NCI-H1417 treated with DMSO at 0.1 percent for 48 hours (cell line): ENCODE measurements around the gene ADARB2.
"Not testable (repeated sequence)": the region's sequence is repeated elsewhere in the genome, so short reads cannot be mapped to it uniquely, and the experiment has no call there.

Experiments used
- DNase-seq: peaks from one replicate; lab custom pipeline; 2025; lab: John Stamatoyannopoulos, UW

Gene ADARB2

DNA sequence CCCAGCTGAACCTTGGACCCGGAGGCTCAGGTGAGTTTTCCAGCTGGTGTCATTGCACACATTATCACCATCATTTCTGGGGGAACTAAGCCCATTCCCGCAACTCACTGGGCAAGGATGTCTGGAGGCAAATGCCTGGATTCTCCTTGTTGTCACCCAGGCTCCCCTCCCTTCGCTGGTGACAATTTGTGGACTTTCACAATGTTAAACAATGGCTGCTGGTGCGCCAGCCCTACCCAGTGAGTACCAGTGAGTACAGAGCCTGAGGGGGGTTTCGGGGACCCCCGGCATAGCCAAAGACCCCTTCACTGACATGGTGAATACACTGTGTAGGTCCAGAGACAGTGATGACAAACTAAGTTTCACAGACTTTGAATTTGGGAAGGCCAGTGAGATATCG lies 189.2 kb downstream of the ADARB2 start:
- no peak for DNase-seq

GRCh38 chr10:1546431-1547110 lies 190.8 kb downstream of the ADARB2 start:
- no peak for DNase-seq

- DNase-seq, result no peak
Measured at GRCh38 chr10:1545524-1545923, 191.8 kb downstream of the ADARB2 start.

DNA sequence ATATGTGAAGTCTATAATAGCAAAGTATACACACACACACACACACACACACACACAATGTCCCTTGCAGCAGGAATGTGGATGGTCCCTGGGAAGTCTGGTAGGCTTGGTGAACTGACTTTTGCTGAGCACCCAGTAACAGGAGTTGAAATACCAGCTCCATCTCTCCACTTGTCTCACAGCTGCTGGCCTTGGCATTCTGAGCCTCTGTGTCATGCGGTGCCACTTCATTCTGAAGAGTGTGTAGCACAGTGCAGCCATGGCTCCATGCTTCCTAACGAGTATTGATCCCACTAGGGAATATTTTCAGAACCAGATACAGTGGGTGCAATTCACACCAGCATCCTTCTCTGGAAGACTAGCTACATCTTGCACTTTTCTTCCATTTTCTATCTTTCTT lies 192.4 kb downstream of the ADARB2 start:
- no peak for DNase-seq

GRCh38 chr10:1544209-1544673 lies 193.1 kb downstream of the ADARB2 start:
- no peak for DNase-seq

GRCh38 chr10:1543596-1543995 lies 193.7 kb downstream of the ADARB2 start:
- no peak for DNase-seq

DNA sequence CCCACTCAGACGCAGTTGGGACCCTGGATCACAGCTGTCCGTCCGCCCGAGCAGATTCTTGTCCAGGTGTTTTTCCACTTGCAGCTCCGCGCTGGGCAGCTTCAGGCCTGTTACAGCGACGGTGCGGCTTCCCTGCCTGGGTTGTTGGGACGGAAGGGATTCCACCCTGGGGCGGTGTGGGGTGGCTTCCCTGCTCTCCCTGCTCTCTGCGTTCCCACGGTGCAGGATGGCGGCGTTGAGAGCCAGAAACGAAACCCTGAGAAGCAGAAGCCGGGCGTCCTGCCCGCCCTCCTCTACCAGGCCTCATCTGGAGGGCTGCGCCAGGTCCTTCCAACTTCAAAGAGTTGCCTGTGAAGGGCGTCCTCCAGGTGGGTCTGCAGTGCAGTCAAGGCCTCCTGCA lies 194.4 kb downstream of the ADARB2 start:
- no peak for DNase-seq

GRCh38 chr10:1540144-1540543 lies 197.2 kb downstream of the ADARB2 start:
- DNase-seq, result no peak

DNA sequence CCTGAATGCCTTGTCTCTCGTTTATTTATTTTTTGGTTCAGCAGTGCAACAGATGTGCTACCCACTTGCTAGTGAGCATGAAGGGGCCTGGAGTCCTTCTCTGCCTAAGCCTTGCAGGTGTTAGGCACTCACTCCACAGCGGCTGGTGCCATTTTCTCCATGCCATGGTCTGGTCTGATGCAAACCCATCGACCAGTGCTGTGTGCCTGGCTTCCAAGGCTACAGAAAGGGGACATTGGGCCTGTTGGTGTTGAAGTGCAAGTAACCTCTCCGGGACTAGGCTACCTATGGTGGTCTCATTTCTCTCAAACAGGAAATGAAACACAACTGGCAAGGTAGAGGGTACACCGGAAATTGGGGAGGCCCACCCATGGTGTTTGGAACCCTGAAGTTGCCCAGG lies 198.1 kb downstream of the ADARB2 start:
- no peak for DNase-seq

GRCh38 chr10:1538531-1539061 lies 198.7 kb downstream of the ADARB2 start:
- DNase-seq, result no peak

DNA sequence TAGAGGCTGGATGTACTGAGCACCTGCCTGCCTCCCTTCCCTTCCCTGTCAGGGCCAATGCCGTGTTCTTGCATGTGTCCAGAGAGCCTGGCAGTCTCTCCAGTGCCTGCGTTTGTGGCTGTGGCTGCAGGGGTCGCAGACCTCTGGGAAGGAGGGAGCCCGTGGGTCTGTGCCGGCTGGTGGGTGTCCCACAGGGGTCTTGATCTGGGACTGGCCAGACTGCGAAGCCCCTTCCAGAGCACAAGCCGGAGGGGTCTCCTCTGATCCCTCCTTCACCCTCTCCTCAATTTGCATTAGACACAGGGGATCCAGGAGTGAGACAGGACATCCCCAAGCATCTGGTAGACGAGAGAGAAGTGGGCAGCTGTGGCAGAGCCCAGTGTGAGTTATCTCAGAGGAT lies 199.2 kb downstream of the ADARB2 start:
- DNase-seq, result no peak

DNA sequence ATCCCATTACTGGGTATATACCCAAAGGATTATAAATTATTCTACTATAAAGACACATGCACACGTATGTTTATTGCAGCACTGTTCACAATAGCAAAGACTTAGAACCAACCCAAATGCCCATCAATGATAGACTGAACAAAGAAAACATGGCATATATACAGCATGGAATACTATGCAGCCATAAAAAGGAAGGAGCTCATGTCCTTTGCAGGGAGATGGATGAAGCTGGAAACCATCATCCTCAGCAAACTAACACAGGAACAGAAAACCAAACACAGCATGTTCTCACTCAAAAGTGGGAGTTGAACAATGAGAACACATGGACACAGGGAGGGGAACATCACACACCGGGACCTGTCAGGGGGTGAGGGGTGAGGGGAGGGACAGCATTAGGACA lies 199.9 kb downstream of the ADARB2 start:
- DNase-seq, result not testable (repeated sequence)

- DNase-seq, result no peak
Measured at GRCh38 chr10:1536341-1536740, 201.0 kb downstream of the ADARB2 start.

DNA sequence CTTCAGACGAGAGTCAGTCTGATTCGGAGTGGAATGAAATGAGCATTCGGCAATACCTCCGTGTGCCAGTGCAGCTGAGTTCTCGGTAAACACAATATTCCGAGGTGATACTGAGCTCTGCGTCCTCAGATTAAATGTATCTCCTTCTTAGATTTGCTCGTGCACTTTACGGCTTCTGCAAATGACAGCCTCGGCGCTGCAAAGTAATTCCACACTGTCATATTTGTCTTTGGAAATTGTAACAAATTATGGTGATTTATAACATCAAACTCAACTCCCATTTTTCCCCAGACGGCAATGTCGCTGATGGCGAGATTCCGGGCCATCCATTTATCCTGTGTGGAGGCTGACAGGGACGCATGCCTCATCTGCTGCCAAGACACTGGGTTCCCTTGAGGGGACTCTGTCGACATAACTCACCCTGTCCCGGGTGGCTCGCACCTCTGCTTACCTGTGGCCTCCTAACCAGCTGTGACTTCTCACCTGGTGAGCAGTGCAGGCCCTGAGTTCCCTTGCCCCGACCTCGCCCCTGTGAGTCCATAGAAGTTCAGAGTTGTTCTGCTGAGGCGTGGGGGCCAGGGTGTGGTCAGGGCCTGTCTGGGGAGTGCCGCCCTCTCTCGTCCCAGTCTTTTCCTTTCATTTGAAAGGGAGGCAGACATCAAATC lies 201.9 kb downstream of the ADARB2 start:
- no peak for DNase-seq

- no peak for DNase-seq
Measured at GRCh38 chr10:1534820-1535219, 202.5 kb downstream of the ADARB2 start.

DNA sequence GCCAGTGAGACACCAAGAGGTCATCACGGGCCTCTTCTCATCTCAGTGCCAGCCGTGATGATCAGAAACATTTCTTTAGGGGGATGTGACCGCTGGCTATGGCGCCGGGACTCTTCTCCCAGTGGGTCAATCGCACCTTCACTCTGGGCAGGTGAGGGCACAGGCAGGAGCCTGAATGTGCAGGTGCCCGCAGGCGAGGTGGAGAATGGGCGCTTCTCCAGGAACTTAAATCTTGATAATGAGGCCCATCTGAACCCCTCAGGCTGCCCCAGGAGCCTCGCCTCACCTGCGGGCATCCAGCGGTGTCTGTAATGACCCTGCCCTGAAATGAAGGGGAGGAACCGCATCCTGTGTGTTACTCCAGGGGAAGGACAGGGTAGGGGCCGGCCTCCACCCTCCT lies 204.7 kb downstream of the ADARB2 start:
- no peak for DNase-seq

- no peak for DNase-seq
Measured at GRCh38 chr10:1531883-1532597, 205.3 kb downstream of the ADARB2 start.

DNA sequence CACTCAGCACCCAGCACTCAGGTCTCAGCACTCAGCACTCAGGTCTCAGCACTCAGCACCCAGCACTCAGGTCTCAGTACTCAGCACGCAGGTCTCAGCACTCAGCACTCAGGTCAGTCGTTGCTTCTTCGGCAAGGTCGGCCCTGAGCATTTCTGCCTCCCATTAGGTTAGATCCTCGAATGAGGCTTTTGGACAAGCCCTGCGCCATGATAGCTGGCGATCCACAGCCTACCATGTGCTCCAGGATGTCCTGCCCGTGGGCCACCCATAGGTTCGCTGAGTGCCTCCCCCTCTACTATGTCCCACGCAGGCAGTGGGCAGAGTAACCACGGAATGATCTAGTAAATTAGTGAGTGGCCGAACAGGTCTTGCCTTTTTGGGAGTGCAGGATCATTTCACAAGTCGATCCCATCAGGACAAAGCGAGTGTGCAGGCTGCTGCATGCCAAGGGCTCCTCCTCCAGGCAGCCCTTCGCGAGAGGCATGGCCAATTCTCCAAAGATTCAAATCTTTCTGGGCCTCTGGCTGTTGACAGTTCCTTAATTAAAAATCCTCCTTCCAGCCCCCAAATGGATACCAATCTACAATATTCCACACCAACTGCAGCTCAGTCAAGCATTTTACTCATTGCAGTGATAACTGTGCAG lies 206.3 kb downstream of the ADARB2 start:
- no peak for DNase-seq

DNA sequence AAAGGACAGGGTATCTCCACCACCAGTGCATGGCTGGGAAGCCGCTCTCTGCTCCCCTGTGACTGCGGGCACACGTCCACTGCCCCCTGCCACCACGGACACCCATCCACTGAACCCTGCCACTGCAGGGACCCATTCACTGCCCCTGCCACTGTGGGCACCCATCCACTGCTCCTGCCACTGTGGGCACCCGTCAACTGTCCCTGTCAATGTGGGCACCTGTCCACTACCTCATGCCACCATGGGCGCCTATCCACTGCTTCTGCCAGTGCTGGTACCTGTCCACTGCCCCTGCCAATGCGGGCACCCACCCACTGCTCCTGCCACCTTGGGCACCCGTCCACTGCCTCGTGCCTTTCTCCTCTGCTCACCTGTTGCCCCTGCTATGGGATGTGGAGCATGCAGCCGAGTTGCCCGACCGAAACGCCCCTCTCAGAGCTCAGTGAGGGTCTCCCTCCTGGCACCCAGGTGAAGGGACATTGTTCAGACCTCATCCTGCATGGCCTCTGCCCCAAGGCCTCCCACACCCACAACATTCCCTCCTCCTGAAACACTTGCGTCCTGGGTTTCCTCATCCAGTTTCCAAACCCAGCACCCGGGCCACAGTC lies 207.4 kb downstream of the ADARB2 start:
- DNase-seq, result no peak

- DNase-seq, result no peak
Measured at GRCh38 chr10:1527951-1528350, 209.4 kb downstream of the ADARB2 start.

GRCh38 chr10:1526436-1527055 lies 210.8 kb downstream of the ADARB2 start:
- no peak for DNase-seq
